DLD1 (cell line): ENCODE results near the gene TXN2.
"Not testable (repeated sequence)": the region's sequence is repeated elsewhere in the genome, so short reads cannot be mapped to it uniquely, and the experiment has no call there.

Experiments used
- in situ Hi-C: cut with HindIII; loops from 2 replicates; pipeline ENCODE4 v1.10.0; 2017; ENCODE audit warnings: low sequenced_read_pairs

TXN2 gene

GRCh38 chr22:36432592-36433317, 48.7 kb downstream of the TXN2 start:
- in situ Hi-C loops, result no loop called here

GRCh38 chr22:36431977-36432376, 49.5 kb downstream of the TXN2 start:
- in situ Hi-C loops, result no loop called here

DNA sequence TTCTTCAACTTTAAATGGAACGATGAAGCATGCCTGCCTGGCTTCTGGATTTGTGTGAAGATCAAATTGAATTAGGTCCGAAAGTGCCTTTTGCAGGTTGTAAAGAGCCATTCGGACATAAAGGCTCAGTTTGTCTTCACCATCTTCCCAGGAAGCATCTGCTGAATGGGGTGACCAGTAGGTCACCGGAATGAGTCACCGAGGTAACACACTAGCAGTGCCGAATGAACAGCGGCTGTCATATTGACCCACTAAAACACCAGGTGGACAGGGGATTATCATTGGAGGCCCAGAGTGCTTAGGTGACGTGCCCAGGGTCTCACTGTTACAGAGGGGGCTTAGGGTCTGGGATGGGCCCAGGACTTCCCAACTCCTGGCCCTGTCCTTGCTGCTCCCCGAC, 50.6 kb downstream of the TXN2 start:
- in situ Hi-C loops, result no loop called here

- in situ Hi-C loops, result not testable (repeated sequence)
These were observed 53.5 kb downstream of the TXN2 start for GRCh38 chr22:36427952-36428351.

DNA sequence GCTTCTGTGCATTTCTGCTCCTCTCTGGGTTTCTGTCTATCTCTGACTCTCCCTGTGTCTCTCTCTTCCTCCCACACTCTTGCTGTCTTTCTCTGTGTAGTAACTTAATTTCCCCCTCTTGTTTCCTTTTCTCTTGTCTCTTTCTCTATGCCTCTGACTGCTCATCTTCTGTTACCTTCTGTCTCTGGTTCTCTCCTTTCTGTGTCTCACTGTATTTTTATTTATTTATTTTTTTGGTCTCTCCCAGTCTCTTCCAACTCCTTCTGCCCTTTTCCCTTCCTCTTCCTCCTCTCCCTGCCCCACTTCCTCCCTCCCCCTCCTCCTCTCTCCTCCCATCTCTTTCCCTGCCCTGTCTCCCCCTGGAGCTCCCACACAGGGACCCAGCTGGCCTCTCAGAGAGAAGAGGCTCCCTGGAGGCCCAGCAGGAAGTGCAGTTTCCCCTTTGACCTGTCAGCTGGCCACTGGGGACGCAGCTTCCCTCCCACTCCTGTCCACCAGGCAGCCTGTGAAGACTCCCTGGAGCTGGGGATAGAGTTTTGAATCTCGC, 55.4 kb downstream of the TXN2 start:
- in situ Hi-C loops, result no loop called here

- in situ Hi-C loops, result no loop called here
These were observed 56.4 kb downstream of the TXN2 start for GRCh38 chr22:36424901-36425579.

- in situ Hi-C loops, result not testable (repeated sequence)
These were observed 57.0 kb downstream of the TXN2 start for GRCh38 chr22:36424466-36424865.

- in situ Hi-C loops, result no loop called here
These were observed 57.7 kb downstream of the TXN2 start for GRCh38 chr22:36423461-36424404.

DNA sequence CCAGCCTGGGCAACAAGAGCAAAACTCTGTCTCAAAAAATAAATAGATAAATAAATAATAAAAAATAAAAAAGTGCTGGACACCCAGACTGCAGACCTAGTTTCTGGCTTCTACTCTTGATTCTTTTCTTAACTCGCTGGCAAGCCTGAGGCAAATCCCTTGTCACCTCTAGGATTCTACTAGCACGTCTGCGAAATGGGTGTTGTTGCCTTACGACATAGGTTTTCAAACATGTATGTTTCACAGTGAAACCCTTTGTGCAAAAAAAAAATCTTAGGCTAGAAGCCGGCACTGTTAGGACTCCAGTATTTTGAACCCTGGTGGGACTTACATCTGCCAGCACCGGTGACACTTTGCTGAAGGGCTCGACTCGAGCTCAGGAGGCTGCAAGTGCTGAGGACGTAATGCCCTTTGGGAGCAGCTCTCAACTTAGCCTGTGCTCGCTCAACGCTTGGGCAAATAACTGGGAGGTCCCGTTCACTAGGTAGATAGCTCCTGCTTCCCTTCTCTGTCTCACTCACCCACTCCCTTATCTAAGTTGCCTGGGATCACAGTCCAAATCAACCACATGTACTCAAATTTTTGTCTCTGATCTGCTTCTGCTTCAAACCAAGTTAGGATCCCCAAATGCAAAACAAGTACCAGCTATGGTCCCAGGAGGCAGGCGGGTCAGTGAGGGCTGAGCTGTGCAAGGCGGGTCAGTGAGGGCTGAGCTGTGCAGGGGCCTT, 59.0 kb downstream of the TXN2 start:
- in situ Hi-C loops, result no loop called here

DNA sequence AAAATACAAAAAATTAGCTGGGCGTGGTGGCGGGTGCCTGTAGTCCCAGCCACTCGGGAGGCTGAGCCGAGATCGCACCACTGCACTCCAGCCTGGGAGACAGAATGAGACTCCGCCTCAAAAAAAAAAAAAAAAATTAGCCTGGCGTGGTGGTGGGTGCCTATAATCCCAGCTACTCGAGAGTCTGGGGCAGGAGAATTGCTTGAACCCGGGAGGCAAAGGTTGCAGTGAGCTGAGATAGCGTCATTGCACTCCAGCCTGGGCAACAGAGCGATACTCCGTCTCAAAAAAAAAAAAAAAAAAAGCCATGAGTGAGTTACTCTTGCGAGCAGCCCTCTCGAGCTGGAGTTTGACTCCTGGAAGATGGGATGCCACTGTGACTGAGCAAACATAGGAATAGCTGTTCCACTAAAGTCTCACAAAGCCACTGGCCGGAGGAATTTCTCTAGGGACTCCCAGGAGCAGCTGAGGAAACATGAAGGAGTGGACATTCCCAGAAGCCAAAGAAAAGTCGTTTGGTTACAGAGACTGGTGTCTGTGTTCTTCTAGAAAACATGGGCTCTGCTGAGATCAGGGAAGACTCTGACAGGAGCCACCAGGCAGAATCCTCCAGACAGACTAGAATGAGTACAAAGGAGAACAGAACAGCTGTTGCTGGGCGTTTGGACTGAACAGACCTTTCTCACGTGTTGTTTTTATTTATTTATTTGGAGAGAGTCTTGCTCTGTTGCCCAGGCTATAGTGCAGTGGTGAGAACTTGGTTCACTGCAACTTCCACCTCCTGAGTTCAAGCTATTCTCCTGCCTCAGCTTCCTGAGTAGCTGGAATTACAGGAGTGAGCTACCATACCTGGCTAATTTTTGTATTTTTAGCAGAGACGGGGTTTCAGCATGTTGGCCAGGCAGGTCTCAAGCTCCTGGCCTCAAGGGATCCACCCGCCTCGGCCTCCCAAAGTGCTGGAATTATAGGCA, 61.2 kb downstream of the TXN2 start:
- in situ Hi-C loops, result no loop called here

DNA sequence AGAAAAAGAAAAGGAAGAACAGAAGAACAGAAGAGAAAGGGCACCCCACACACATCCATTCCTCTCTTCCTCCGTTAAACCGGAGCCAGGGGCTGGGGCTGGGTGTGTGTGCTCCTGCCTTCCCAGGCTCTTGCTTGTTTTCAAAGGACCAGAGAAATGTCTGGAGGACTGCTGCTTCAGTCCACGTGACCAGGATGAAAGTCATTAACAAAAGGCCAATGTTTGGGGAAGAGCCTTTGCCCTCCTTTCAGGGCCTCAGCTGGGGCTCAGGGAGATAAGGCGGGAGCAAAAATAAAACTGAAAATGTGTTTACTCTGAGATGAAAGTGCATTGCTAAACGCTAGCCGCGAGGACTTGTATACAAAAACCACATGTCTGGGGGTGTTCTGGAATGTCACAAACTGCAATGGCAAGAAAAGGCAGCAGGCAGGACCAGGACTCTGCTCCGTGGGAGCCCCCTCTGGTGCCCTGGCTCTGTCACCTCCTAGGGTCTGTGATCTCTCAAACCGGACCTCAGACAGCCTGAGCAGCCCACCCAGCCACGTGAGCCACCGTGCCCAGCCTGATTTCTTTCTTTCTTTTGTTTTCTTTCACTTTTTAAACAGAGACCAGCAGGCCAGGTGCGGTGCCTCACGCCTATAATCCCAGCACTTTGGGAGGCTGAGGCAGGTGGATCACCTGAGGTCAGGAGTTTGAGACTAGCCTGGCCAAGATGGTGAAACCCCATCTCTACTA, 62.1 kb downstream of the TXN2 start:
- in situ Hi-C loops, result no loop called here

- in situ Hi-C loops, result no loop called here
These were observed 64.2 kb downstream of the TXN2 start for GRCh38 chr22:36417281-36417686.
